ENCODE measurements around the gene P2RY14.
A peak's percentile ranks its signal among the peaks of the same experiment; 100 is the strongest.

DNA sequence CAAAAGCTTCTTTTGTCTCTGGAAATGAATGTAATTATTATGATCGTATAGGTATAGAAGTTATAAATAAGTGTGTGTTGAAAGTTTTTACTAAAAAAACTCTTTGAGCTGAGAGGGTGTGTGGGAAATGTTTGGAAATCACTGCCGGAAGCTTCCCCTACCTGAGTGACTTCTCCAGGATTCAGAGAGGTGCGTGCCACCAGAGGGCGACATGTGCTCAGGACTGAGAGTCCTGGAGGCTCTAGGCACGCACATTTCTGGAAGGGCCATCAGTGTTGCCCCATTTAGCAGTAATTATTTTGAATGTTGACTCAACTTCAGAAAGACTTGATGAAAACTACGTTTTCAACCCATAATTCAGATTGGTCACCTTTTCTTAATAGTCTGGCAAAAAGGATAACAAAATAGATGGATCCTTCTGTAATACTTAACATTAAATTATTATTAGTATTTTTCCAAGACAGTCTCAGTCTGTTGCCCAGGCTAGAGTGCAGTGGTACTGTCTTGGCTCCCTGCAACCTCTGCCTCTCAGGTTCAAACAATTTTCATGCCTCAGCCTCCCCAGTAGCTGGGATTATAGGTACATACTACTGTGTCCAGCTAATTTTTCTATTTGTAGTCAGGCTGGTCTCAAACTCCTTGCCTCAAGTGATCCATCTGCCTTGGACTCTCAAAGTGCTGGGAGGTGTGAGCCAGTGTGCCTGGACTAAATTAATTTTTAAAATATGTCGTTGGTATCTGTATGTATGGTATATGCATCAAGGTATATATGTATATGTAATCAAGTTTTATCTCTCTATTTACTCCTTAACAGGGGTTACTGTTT lies 109.9 kb downstream of the P2RY14 start:
- TF ChIP-seq, protein P1, sequence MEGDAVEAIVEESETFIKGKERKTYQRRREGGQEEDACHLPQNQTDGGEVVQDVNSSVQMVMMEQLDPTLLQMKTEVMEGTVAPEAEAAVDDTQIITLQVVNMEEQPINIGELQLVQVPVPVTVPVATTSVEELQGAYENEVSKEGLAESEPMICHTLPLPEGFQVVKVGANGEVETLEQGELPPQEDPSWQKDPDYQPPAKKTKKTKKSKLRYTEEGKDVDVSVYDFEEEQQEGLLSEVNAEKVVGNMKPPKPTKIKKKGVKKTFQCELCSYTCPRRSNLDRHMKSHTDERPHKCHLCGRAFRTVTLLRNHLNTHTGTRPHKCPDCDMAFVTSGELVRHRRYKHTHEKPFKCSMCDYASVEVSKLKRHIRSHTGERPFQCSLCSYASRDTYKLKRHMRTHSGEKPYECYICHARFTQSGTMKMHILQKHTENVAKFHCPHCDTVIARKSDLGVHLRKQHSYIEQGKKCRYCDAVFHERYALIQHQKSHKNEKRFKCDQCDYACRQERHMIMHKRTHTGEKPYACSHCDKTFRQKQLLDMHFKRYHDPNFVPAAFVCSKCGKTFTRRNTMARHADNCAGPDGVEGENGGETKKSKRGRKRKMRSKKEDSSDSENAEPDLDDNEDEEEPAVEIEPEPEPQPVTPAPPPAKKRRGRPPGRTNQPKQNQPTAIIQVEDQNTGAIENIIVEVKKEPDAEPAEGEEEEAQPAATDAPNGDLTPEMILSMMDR (IDR thresholded peaks at IDR 0.05; ENCODE audit: low read length): peak; percentile 87
- TF ChIP-seq EZH2phosphoT487 (IDR thresholded peaks at IDR 0.05; ENCODE audit: low read length): no peak
